ENCODE data around the gene CDH1.

Gene CDH1

GRCh38 chr16:68737046-68737729 is at the start of gene CDH1:
CDH1 (plus strand) TSS chr16:68737292; CDS start chr16:68737416, 124 bp downstream.
- H3K27ac ChIP-seq, result peak within 1 kb of the TSS; percentile 89
- TF ChIP-seq ZFX (IDR thresholded peaks at IDR 0.05), result no peak
- TF ChIP-seq, protein P1, sequence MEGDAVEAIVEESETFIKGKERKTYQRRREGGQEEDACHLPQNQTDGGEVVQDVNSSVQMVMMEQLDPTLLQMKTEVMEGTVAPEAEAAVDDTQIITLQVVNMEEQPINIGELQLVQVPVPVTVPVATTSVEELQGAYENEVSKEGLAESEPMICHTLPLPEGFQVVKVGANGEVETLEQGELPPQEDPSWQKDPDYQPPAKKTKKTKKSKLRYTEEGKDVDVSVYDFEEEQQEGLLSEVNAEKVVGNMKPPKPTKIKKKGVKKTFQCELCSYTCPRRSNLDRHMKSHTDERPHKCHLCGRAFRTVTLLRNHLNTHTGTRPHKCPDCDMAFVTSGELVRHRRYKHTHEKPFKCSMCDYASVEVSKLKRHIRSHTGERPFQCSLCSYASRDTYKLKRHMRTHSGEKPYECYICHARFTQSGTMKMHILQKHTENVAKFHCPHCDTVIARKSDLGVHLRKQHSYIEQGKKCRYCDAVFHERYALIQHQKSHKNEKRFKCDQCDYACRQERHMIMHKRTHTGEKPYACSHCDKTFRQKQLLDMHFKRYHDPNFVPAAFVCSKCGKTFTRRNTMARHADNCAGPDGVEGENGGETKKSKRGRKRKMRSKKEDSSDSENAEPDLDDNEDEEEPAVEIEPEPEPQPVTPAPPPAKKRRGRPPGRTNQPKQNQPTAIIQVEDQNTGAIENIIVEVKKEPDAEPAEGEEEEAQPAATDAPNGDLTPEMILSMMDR (conservative IDR thresholded peaks at IDR 0.05), result no peak

DNA sequence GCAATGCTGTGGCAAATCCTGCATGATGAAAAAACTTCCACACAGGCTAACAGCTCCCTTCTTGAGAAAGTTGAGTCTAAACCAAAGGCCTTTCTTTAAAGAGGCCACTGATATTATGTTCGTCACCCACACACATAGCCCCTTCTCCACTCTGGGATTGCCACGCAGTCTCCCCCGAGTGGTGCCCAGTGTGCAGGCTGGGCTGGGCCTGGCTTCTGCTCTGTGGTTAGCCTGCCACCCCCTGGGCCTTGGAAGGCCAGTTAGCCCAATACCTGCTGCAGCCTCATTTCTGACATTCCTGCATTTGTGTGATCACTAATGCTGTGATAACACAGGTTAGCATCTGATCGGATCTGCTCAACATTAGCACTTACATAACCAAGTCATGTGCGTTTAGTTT is 47.2 kb upstream of the CDH1 start:
- H3K27ac ChIP-seq, result no peak overlapping the region
- no peak for TF ChIP-seq ZFX (IDR thresholded peaks at IDR 0.05)
- TF ChIP-seq, protein P1 (conservative IDR thresholded peaks at IDR 0.05), result no peak

- no peak overlapping the region for H3K27ac ChIP-seq
- TF ChIP-seq, protein P1 (conservative IDR thresholded peaks at IDR 0.05), result no peak
- no peak for TF ChIP-seq ZFX (IDR thresholded peaks at IDR 0.05)
Observed at GRCh38 chr16:68695575-68695974, 41.5 kb upstream of the CDH1 start.

GRCh38 chr16:68696514-68696913 is 40.6 kb upstream of the CDH1 start:
- no peak for TF ChIP-seq ZFX (IDR thresholded peaks at IDR 0.05)
- TF ChIP-seq, protein P1 (conservative IDR thresholded peaks at IDR 0.05), result peak; percentile 58
- H3K27ac ChIP-seq, result peak overlapping the region; percentile 41; the same call in 1 of the 2 replicates

- no peak for TF ChIP-seq ZFX (IDR thresholded peaks at IDR 0.05)
- TF ChIP-seq, protein P1 (conservative IDR thresholded peaks at IDR 0.05), result no peak
- H3K27ac ChIP-seq, result no peak overlapping the region
Observed at GRCh38 chr16:68698091-68698490, 39.0 kb upstream of the CDH1 start.

DNA sequence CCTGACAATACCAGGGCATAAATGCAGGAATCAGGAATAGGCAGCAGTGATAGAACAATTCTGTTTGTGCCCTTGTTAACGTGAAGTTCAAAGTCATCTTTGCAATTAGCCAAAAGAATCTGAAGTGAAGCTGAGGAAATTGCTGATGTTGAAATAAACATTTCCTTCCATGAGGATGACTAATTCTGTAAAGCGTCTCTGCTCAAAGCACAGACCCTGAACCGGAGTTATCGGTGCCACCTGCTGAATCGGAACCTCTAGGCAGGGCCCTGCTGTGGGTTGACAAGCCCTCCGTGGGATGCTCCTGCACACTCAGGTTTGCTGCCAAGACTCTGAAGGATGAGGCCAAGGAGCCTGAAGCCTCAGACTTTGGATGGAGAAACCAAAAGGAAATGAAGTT is 37.0 kb upstream of the CDH1 start:
- no peak for TF ChIP-seq ZFX (IDR thresholded peaks at IDR 0.05)
- TF ChIP-seq, protein P1 (conservative IDR thresholded peaks at IDR 0.05), result no peak
- no peak overlapping the region for H3K27ac ChIP-seq

- H3K27ac ChIP-seq, result no peak overlapping the region
- TF ChIP-seq ZFX (IDR thresholded peaks at IDR 0.05), result no peak
- TF ChIP-seq, protein P1 (conservative IDR thresholded peaks at IDR 0.05), result no peak
Observed at GRCh38 chr16:68700831-68701230, 36.3 kb upstream of the CDH1 start.

All from C4-2B (cell line).